ENCODE results near the gene VAV1. TPM values are rescaled to one million over a fixed set of nuclear protein-coding genes. Genes with fewer than 3 reads are reported as not detected.

Gene VAV1
- total and polyA plus RNA-seq, 8 donors: 1.7 to 130 (median 3.9) TPM

GRCh38 chr19:6765738-6766356 lies 6.7 kb upstream of the VAV1 start:
- H3K27me3 ChIP-seq: peaks cover 0 to 33% (median 0%) of the 10 kb centered on the region in 3 donors
- H3K9me3 ChIP-seq: no peaks in the 10 kb centered on the region
- WGBS, 5 donors: 12 to 34% (median 22%) methylated on average over 5 to 8 of the region's 8 CpGs
- peak overlapping the region; percentile 43 to 58 (median 50) for H3K4me3 ChIP-seq
- intact Hi-C loops (cut with DNase I; ENCODE audit: low total_unique reads): no loop called here
- H3K4me1 ChIP-seq: peaks cover 0 to 30% (median 28%) of the 10 kb centered on the region in 4 donors
- peaks cover 0 to 16% (median 6%) of the 10 kb centered on the region in 4 donors for H3K36me3 ChIP-seq
- peak overlapping the region; percentile 81 to 91 (median 87) for H3K27ac ChIP-seq
- TF ChIP-seq POLR2AphosphoS5 (IDR thresholded peaks at IDR 0.05) (peak; percentile 31 to 96 (median 93)), POLR2A (IDR thresholded peaks at IDR 0.05) (peak in 2 of 4 donors; percentile 45 to 68), EP300 (IDR thresholded peaks at IDR 0.05) (no peak), CTCF (IDR thresholded peaks at IDR 0.05) (peak in 1 of 7 experiments; percentile 17)
- peak; percentile 97 for DNase-seq

- H3K4me1 ChIP-seq: peaks cover 0 to 30% (median 28%) of the 10 kb centered on the region in 4 donors
- peak in 1 of 2 donors; percentile 52 for DNase-seq
- TF ChIP-seq CTCF (IDR thresholded peaks at IDR 0.05): no peak
- TF ChIP-seq POLR2AphosphoS5 (IDR thresholded peaks at IDR 0.05): no peak
- TF ChIP-seq POLR2A (IDR thresholded peaks at IDR 0.05): no peak
- no peak for TF ChIP-seq EP300 (IDR thresholded peaks at IDR 0.05)
- peak overlapping the region; percentile 81 to 91 (median 87) for H3K27ac ChIP-seq
- H3K36me3 ChIP-seq: peaks cover 0 to 10% (median 4%) of the 10 kb centered on the region in 4 donors
- no peaks in the 10 kb centered on the region for H3K9me3 ChIP-seq
- 15 to 28% (median 19%) methylated on average over 16 of the region's 16 CpGs for WGBS, 5 donors
- H3K4me3 ChIP-seq: peak overlapping the region; percentile 43 to 58 (median 50)
- intact Hi-C loops (cut with DNase I; ENCODE audit: low total_unique reads): no loop called here
- H3K27me3 ChIP-seq: peaks cover 0 to 33% (median 0%) of the 10 kb centered on the region in 3 donors
These were observed 6.0 kb upstream of the VAV1 start for GRCh38 chr19:6766357-6767080.

- peak in 1 of 2 donors; percentile 82 for DNase-seq
- no peak for TF ChIP-seq POLR2A (IDR thresholded peaks at IDR 0.05)
- no peak for TF ChIP-seq POLR2AphosphoS5 (IDR thresholded peaks at IDR 0.05)
- no peak for TF ChIP-seq CTCF (IDR thresholded peaks at IDR 0.05)
- TF ChIP-seq EP300 (IDR thresholded peaks at IDR 0.05): no peak
- peak overlapping the region; percentile 81 to 91 (median 87) for H3K27ac ChIP-seq
- H3K9me3 ChIP-seq: no peaks in the 10 kb centered on the region
- peak overlapping the region; percentile 43 to 58 (median 50) for H3K4me3 ChIP-seq
- intact Hi-C loops (cut with DNase I; ENCODE audit: low total_unique reads): no loop called here
- 0 to 8% (median 1%) methylated on average over 8 to 15 of the region's 15 CpGs for WGBS, 5 donors
- peaks cover 0 to 8% (median 3%) of the 10 kb centered on the region in 4 donors for H3K36me3 ChIP-seq
- peaks cover 0 to 31% (median 28%) of the 10 kb centered on the region in 4 donors for H3K4me1 ChIP-seq
- H3K27me3 ChIP-seq: peaks cover 0 to 33% (median 0%) of the 10 kb centered on the region in 3 donors
These were observed 5.5 kb upstream of the VAV1 start for GRCh38 chr19:6767081-6767356.

- peaks cover 0 to 8% (median 2%) of the 10 kb centered on the region in 4 donors for H3K36me3 ChIP-seq
- H3K4me1 ChIP-seq: peaks cover 0 to 33% (median 28%) of the 10 kb centered on the region in 4 donors
- no peaks in the 10 kb centered on the region for H3K9me3 ChIP-seq
- TF ChIP-seq POLR2AphosphoS5 (IDR thresholded peaks at IDR 0.05) (peak in 2 of 3 donors; percentile 77 to 88), POLR2A (IDR thresholded peaks at IDR 0.05) (peak in 2 of 4 donors; percentile 19 to 81), EP300 (IDR thresholded peaks at IDR 0.05) (no peak), CTCF (IDR thresholded peaks at IDR 0.05) (peak in 2 of 7 experiments; percentile 13 to 29)
- H3K4me3 ChIP-seq: peak within 1 kb of the TSS; percentile 43 to 58 (median 50)
- intact Hi-C loops (cut with DNase I; ENCODE audit: low total_unique reads): no loop called here
- DNase-seq: peak; percentile 96
- WGBS, 5 donors: 2 to 3% (median 3%) methylated on average over 33 to 47 of the region's 47 CpGs
- peak within 1 kb of the TSS; percentile 81 to 91 (median 87) for H3K27ac ChIP-seq
- H3K27me3 ChIP-seq: peaks cover 0 to 33% (median 0%) of the 10 kb centered on the region in 3 donors
These were observed 4.9 kb upstream of the VAV1 start, which contains the start of gene SH2D3A for GRCh38 chr19:6767357-6768235. TSS of gene SH2D3A (minus strand) at chr19:6767435. CDS start at chr19:6763748, 3,687 bp downstream.
